ENCODE measurements around the gene C15orf39.

DNA sequence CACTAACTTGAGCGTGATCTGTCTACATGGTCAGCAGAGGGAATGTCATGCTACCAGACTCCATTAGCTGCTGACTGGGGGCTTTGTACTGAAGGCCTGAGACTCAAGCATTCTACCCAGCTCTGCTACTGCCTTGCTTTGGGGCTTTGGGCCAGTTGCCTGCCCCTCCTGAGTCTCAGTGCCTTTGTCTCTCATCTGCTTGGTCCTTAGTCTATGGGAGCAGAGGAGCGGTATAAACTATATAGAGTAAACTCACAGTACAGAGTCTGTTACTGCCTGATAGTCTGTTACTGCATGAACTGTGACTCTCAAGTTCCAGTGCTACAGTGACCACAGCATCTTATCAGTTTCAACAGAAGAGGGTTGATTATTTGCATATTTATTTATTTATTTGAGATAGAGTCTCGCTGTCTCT, 38.5 kb upstream of the C15orf39 start:
- TF ChIP-seq EZH2 (IDR thresholded peaks at IDR 0.05; ENCODE audit: insufficient read depth, poor library complexity, severe bottlenecking) (no peak), EZH2phosphoT487 (IDR thresholded peaks at IDR 0.05; ENCODE audit: insufficient read depth, low read depth) (no peak)

All from GM23248 (cell line).